ENCODE measurements around the gene RRP15.

Gene RRP15

DNA sequence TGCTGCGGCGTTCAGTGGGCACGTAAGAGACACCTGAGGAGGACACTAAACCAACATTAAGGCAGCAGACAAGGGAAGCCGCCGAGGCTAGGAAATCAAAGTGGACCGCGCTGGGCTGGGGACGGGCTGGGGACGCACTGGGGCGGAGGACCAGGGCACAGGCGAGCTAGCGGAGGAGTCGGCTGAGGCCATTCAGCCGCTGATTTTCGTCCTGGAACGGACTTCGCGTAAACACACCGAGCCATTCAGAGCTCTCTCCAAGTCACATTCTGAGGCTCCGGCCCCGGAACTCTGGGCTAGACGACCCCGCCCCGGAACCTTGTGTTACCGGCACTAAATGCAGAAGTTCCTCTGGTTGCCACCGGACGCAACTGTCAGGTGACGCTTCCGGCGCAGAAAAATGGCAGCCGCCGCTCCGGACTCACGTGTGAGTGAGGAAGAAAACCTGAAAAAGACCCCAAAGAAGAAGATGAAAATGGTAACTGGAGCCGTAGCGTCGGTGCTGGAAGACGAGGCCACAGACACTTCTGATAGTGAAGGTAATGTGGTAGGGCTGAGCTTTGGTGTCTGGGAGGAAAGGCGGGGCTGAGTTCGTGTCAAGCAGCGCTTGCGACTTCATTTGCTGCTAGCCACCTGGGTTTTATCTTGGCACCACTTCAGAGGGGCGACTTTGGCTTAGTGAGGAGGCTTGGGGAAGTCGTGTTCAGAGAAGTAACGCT lies at the start of gene RRP15:
Gene RRP15 (plus strand): TSS at position 377 of the 719 bp plus-strand sequence. CDS start 24 bp downstream, at position 401.
- Histone ChIP-seq H3K79me2 (peaks cover 2% of the 10 kb centered on the region), H3K4me1 (no peaks in the 10 kb centered on the region), H3K9ac (no peak within 1 kb of the TSS), H3K27me3 (ENCODE audit: control insufficient read depth, insufficient read depth, low read length) (no peaks in the 10 kb centered on the region), H3K36me3 (ENCODE audit: control insufficient read depth, insufficient read depth, low read length) (no peaks in the 10 kb centered on the region), H3K27ac (peak within 1 kb of the TSS; percentile 51), H3K9me3 (ENCODE audit: control insufficient read depth, low read length) (no peaks in the 10 kb centered on the region), H2AFZ (peak within 1 kb of the TSS; percentile 96), H3K4me3 (ENCODE audit: low read depth, low read length) (peak within 1 kb of the TSS; percentile 84), H3K4me2 (ENCODE audit: low read length) (peak within 1 kb of the TSS; percentile 96)
- TF ChIP-seq, protein P1, sequence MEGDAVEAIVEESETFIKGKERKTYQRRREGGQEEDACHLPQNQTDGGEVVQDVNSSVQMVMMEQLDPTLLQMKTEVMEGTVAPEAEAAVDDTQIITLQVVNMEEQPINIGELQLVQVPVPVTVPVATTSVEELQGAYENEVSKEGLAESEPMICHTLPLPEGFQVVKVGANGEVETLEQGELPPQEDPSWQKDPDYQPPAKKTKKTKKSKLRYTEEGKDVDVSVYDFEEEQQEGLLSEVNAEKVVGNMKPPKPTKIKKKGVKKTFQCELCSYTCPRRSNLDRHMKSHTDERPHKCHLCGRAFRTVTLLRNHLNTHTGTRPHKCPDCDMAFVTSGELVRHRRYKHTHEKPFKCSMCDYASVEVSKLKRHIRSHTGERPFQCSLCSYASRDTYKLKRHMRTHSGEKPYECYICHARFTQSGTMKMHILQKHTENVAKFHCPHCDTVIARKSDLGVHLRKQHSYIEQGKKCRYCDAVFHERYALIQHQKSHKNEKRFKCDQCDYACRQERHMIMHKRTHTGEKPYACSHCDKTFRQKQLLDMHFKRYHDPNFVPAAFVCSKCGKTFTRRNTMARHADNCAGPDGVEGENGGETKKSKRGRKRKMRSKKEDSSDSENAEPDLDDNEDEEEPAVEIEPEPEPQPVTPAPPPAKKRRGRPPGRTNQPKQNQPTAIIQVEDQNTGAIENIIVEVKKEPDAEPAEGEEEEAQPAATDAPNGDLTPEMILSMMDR (IDR thresholded peaks at IDR 0.05) = no peak

- Histone ChIP-seq H3K4me2 (ENCODE audit: low read length) (no peak overlapping the region), H3K4me3 (ENCODE audit: low read depth, low read length) (no peak overlapping the region), H3K27ac (no peak overlapping the region), H3K27me3 (ENCODE audit: control insufficient read depth, insufficient read depth, low read length) (no peaks in the 10 kb centered on the region), H2AFZ (no peak overlapping the region), H3K36me3 (ENCODE audit: control insufficient read depth, insufficient read depth, low read length) (no peaks in the 10 kb centered on the region), H3K9me3 (ENCODE audit: control insufficient read depth, low read length) (no peaks in the 10 kb centered on the region), H3K9ac (no peak overlapping the region), H3K4me1 (no peaks in the 10 kb centered on the region), H3K79me2 (no peaks in the 10 kb centered on the region)
- TF ChIP-seq, protein P1 (IDR thresholded peaks at IDR 0.05) = no peak
Measured at GRCh38 chr1:218242171-218242570, 42.9 kb upstream of the RRP15 start.

DNA sequence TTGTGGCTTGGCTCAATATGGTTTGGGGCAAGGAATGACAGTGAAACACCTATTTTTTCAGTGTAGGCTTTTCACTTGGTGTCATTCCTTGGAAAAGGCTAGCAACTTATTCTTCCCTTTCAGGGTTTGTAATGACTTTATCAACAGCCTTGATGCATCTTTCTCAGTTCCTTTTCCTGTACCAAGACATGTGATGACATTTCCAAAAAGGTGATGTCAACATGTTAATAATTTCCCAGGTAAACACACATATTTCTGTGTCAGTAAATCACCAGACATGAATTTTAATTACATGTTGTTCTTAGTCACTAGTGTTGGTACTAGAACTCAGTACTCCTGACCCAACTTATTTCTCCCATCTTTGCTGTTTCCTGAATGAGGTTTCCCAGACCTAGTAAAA lies 37.8 kb upstream of the RRP15 start:
- Histone ChIP-seq H2AFZ (no peak overlapping the region), H3K79me2 (no peaks in the 10 kb centered on the region), H3K27ac (no peak overlapping the region), H3K4me2 (ENCODE audit: low read length) (no peak overlapping the region), H3K4me3 (ENCODE audit: low read depth, low read length) (no peak overlapping the region), H3K27me3 (ENCODE audit: control insufficient read depth, insufficient read depth, low read length) (no peaks in the 10 kb centered on the region), H3K9ac (no peak overlapping the region), H3K4me1 (no peaks in the 10 kb centered on the region), H3K9me3 (ENCODE audit: control insufficient read depth, low read length) (no peaks in the 10 kb centered on the region), H3K36me3 (ENCODE audit: control insufficient read depth, insufficient read depth, low read length) (no peaks in the 10 kb centered on the region)
- TF ChIP-seq, protein P1 (IDR thresholded peaks at IDR 0.05) = no peak

GRCh38 chr1:218249338-218250140 lies 35.6 kb upstream of the RRP15 start:
- Histone ChIP-seq H3K79me2 (no peaks in the 10 kb centered on the region), H3K4me2 (ENCODE audit: low read length) (no peak overlapping the region), H3K36me3 (ENCODE audit: control insufficient read depth, insufficient read depth, low read length) (no peaks in the 10 kb centered on the region), H3K9ac (no peak overlapping the region), H3K27ac (no peak overlapping the region), H2AFZ (no peak overlapping the region), H3K27me3 (ENCODE audit: control insufficient read depth, insufficient read depth, low read length) (no peaks in the 10 kb centered on the region), H3K4me3 (ENCODE audit: low read depth, low read length) (no peak overlapping the region), H3K9me3 (ENCODE audit: control insufficient read depth, low read length) (no peaks in the 10 kb centered on the region), H3K4me1 (no peaks in the 10 kb centered on the region)
- TF ChIP-seq, protein P1 (IDR thresholded peaks at IDR 0.05) = no peak

Data from parathyroid adenoma (tissue), 2 donors.